Measurements from ENCODE around the gene SLC39A11.
"Not testable (repeated sequence)": the region's sequence is repeated elsewhere in the genome, so short reads cannot be mapped to it uniquely, and the experiment has no call there.

SLC39A11 gene

DNA sequence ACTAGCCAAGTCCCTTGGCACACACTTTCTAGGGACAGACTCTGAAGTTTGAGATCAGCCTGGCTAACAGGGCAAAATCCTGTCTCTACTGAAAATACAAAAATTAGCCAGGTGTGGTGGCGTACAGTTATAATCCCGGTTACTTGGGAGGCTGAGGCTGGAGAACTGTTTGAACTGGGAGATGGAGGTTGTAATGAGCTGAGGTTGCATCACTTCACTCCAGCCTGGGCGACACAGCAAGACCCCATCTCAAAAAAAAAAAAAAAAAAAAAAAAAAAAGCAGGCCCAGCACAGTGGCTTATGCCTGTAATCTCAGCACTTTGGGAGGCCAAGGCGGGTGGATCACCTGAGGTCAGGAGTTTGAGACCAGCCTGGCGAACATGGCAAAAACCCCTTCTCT is 310.1 kb downstream of the SLC39A11 start:
- H3K4me1 ChIP-seq (ENCODE audit: control insufficient read depth, insufficient read depth, low read length); H3K9ac ChIP-seq (ENCODE audit: low read depth, low read length); H3K36me3 ChIP-seq (ENCODE audit: control insufficient read depth, insufficient read depth, low read length); H3K4me3 ChIP-seq (ENCODE audit: low read depth, low read length); H3K9me3 ChIP-seq (ENCODE audit: control insufficient read depth, insufficient read depth, low read length); H3K27me3 ChIP-seq (ENCODE audit: control insufficient read depth, insufficient read depth, low read length); H3K27ac ChIP-seq (ENCODE audit: low read depth, low read length): not testable (repeated sequence)

- no peak overlapping the region for H3K4me3 ChIP-seq (ENCODE audit: low read depth, low read length)
- H3K9ac ChIP-seq (ENCODE audit: low read depth, low read length) = no peak overlapping the region
- H3K9me3 ChIP-seq (ENCODE audit: control insufficient read depth, insufficient read depth, low read length) = no peaks in the 10 kb centered on the region
- H3K27me3 ChIP-seq (ENCODE audit: control insufficient read depth, insufficient read depth, low read length) = no peaks in the 10 kb centered on the region
- H3K36me3 ChIP-seq (ENCODE audit: control insufficient read depth, insufficient read depth, low read length) = no peaks in the 10 kb centered on the region
- H3K4me1 ChIP-seq (ENCODE audit: control insufficient read depth, insufficient read depth, low read length) = peaks cover 15% of the 10 kb centered on the region; the same call in 1 of the 2 replicates
- no peak overlapping the region for H3K27ac ChIP-seq (ENCODE audit: low read depth, low read length)
Measured at GRCh38 chr17:72778169-72779151, 314.0 kb downstream of the SLC39A11 start.

DNA sequence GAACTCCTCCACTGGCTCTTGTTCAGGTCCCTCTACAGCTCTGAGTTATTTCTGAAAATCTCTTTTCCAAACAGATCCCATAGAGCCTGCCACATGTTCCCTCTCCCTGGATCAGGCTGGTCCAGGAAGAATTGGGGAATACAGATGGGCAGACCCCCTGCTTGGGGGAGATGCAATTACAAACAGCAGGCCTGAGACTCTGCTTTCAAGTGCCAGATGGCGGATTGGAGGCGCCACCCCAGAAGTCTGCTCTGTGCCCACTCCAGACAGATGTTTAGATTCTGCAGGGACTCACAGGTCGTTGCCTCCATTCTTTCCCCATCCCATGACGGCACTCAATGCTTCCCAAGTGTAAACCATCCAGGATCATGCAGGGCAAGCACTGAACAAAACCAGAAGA is 316.6 kb downstream of the SLC39A11 start:
- no peaks in the 10 kb centered on the region for H3K27me3 ChIP-seq (ENCODE audit: control insufficient read depth, insufficient read depth, low read length)
- no peak overlapping the region for H3K9ac ChIP-seq (ENCODE audit: low read depth, low read length)
- peaks cover 15% of the 10 kb centered on the region; the same call in 1 of the 2 replicates for H3K4me1 ChIP-seq (ENCODE audit: control insufficient read depth, insufficient read depth, low read length)
- no peaks in the 10 kb centered on the region for H3K36me3 ChIP-seq (ENCODE audit: control insufficient read depth, insufficient read depth, low read length)
- no peak overlapping the region for H3K27ac ChIP-seq (ENCODE audit: low read depth, low read length)
- H3K9me3 ChIP-seq (ENCODE audit: control insufficient read depth, insufficient read depth, low read length) = no peaks in the 10 kb centered on the region
- no peak overlapping the region for H3K4me3 ChIP-seq (ENCODE audit: low read depth, low read length)

GRCh38 chr17:72775237-72775636 is 317.3 kb downstream of the SLC39A11 start:
- H3K9me3 ChIP-seq (ENCODE audit: control insufficient read depth, insufficient read depth, low read length) = no peaks in the 10 kb centered on the region
- H3K4me3 ChIP-seq (ENCODE audit: low read depth, low read length) = no peak overlapping the region
- no peak overlapping the region for H3K9ac ChIP-seq (ENCODE audit: low read depth, low read length)
- no peaks in the 10 kb centered on the region for H3K36me3 ChIP-seq (ENCODE audit: control insufficient read depth, insufficient read depth, low read length)
- peaks cover 15% of the 10 kb centered on the region; the same call in 1 of the 2 replicates for H3K4me1 ChIP-seq (ENCODE audit: control insufficient read depth, insufficient read depth, low read length)
- no peaks in the 10 kb centered on the region for H3K27me3 ChIP-seq (ENCODE audit: control insufficient read depth, insufficient read depth, low read length)
- no peak overlapping the region for H3K27ac ChIP-seq (ENCODE audit: low read depth, low read length)

GRCh38 chr17:72774236-72774635 is 318.3 kb downstream of the SLC39A11 start:
- H3K36me3 ChIP-seq (ENCODE audit: control insufficient read depth, insufficient read depth, low read length) = no peaks in the 10 kb centered on the region
- no peaks in the 10 kb centered on the region; the same call in 1 of the 2 replicates for H3K9me3 ChIP-seq (ENCODE audit: control insufficient read depth, insufficient read depth, low read length)
- H3K4me3 ChIP-seq (ENCODE audit: low read depth, low read length) = no peak overlapping the region
- H3K4me1 ChIP-seq (ENCODE audit: control insufficient read depth, insufficient read depth, low read length) = peaks cover 15% of the 10 kb centered on the region; the same call in 1 of the 2 replicates
- no peaks in the 10 kb centered on the region for H3K27me3 ChIP-seq (ENCODE audit: control insufficient read depth, insufficient read depth, low read length)
- H3K9ac ChIP-seq (ENCODE audit: low read depth, low read length) = no peak overlapping the region
- no peak overlapping the region for H3K27ac ChIP-seq (ENCODE audit: low read depth, low read length)

- not testable (repeated sequence) for H3K27ac ChIP-seq (ENCODE audit: low read depth, low read length); H3K9ac ChIP-seq (ENCODE audit: low read depth, low read length); H3K4me3 ChIP-seq (ENCODE audit: low read depth, low read length); H3K9me3 ChIP-seq (ENCODE audit: control insufficient read depth, insufficient read depth, low read length); H3K36me3 ChIP-seq (ENCODE audit: control insufficient read depth, insufficient read depth, low read length); H3K27me3 ChIP-seq (ENCODE audit: control insufficient read depth, insufficient read depth, low read length)
- H3K4me1 ChIP-seq (ENCODE audit: control insufficient read depth, insufficient read depth, low read length) = peaks cover 15% of the 10 kb centered on the region; the same call in 1 of the 2 replicates
Measured at GRCh38 chr17:72773225-72773624, 319.3 kb downstream of the SLC39A11 start.

DNA sequence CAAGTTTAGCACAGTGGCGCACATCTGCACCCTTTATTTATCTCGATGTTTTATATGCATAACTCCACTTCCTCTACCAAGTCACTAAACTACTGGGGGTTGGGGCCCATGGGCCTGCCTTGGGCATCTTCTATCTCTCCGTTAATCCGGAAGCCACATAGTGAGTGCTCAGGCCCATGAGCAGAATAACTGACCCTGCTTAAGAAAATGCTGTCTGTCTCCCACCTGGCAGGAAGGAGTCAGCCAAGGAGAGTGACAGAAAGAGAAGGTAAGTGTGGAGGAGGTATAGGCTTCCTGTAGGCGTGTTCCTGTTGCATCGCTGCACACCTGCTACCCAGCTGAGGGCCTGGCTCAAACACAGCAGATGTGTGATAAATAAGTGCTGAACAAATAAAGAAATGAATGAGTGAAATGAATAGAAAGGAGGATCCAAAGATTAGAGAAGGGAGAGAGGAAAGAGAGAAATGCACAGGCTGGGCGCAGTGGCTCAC is 320.1 kb downstream of the SLC39A11 start:
- H3K27ac ChIP-seq (ENCODE audit: low read depth, low read length) = no peak overlapping the region
- peaks cover 3% of the 10 kb centered on the region for H3K9me3 ChIP-seq (ENCODE audit: control insufficient read depth, insufficient read depth, low read length)
- no peaks in the 10 kb centered on the region for H3K36me3 ChIP-seq (ENCODE audit: control insufficient read depth, insufficient read depth, low read length)
- H3K9ac ChIP-seq (ENCODE audit: low read depth, low read length) = no peak overlapping the region
- H3K4me1 ChIP-seq (ENCODE audit: control insufficient read depth, insufficient read depth, low read length) = peaks cover 15% of the 10 kb centered on the region; the same call in 1 of the 2 replicates
- H3K4me3 ChIP-seq (ENCODE audit: low read depth, low read length) = no peak overlapping the region
- H3K27me3 ChIP-seq (ENCODE audit: control insufficient read depth, insufficient read depth, low read length) = no peaks in the 10 kb centered on the region

DNA sequence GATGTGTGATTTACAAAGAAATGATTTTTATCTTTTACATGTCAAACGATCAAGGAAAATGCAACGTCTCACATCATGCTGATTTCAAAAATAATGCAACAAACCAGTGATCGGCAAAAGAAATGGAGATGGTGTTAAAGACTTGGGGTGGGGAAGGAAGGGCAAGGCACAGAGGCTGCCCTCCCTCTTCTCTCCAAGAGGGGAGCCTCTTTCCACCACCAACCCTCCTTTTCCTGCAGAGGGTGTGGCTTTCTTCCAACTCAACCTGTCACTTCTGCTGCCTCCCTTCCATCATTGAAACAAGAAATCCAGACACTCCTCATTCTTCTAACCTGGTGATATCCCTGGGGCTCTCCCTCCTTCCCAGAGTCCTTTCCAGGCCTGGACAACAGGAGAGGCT is 320.8 kb downstream of the SLC39A11 start:
- no peaks in the 10 kb centered on the region for H3K36me3 ChIP-seq (ENCODE audit: control insufficient read depth, insufficient read depth, low read length)
- no peak overlapping the region for H3K9ac ChIP-seq (ENCODE audit: low read depth, low read length)
- H3K4me1 ChIP-seq (ENCODE audit: control insufficient read depth, insufficient read depth, low read length) = peaks cover 15% of the 10 kb centered on the region; the same call in 1 of the 2 replicates
- H3K27ac ChIP-seq (ENCODE audit: low read depth, low read length) = no peak overlapping the region
- H3K27me3 ChIP-seq (ENCODE audit: control insufficient read depth, insufficient read depth, low read length) = no peaks in the 10 kb centered on the region
- H3K4me3 ChIP-seq (ENCODE audit: low read depth, low read length) = no peak overlapping the region
- H3K9me3 ChIP-seq (ENCODE audit: control insufficient read depth, insufficient read depth, low read length) = peaks cover 8% of the 10 kb centered on the region

GRCh38 chr17:72766761-72767356 is 325.6 kb downstream of the SLC39A11 start:
- Histone ChIP-seq H3K27ac (ENCODE audit: low read depth, low read length) (no peak overlapping the region), H3K4me1 (ENCODE audit: control insufficient read depth, insufficient read depth, low read length) (no peaks in the 10 kb centered on the region), H3K4me3 (ENCODE audit: low read depth, low read length) (no peak overlapping the region), H3K27me3 (ENCODE audit: control insufficient read depth, insufficient read depth, low read length) (peaks cover 17% of the 10 kb centered on the region; the same call in 1 of the 2 replicates), H3K9ac (ENCODE audit: low read depth, low read length) (no peak overlapping the region), H3K36me3 (ENCODE audit: control insufficient read depth, insufficient read depth, low read length) (no peaks in the 10 kb centered on the region), H3K9me3 (ENCODE audit: control insufficient read depth, insufficient read depth, low read length) (peaks cover 8% of the 10 kb centered on the region)

- H3K27me3 ChIP-seq (ENCODE audit: control insufficient read depth, insufficient read depth, low read length) = peaks cover 17% of the 10 kb centered on the region; the same call in 1 of the 2 replicates
- no peak overlapping the region for H3K9ac ChIP-seq (ENCODE audit: low read depth, low read length)
- H3K4me1 ChIP-seq (ENCODE audit: control insufficient read depth, insufficient read depth, low read length) = no peaks in the 10 kb centered on the region
- no peak overlapping the region for H3K4me3 ChIP-seq (ENCODE audit: low read depth, low read length)
- H3K36me3 ChIP-seq (ENCODE audit: control insufficient read depth, insufficient read depth, low read length) = no peaks in the 10 kb centered on the region
- H3K9me3 ChIP-seq (ENCODE audit: control insufficient read depth, insufficient read depth, low read length) = peaks cover 8% of the 10 kb centered on the region
- no peak overlapping the region for H3K27ac ChIP-seq (ENCODE audit: low read depth, low read length)
Measured at GRCh38 chr17:72765368-72766153, 326.9 kb downstream of the SLC39A11 start.

All from HUES48 (cell line).